ENCODE data around the gene RCN1. TPM values are rescaled to one million over a fixed set of nuclear protein-coding genes. Genes with fewer than 3 reads are reported as not detected.

The RCN1 gene
- total and polyA plus RNA-seq, 2 experiments from 2014 or later, result 534 to 557 TPM

DNA sequence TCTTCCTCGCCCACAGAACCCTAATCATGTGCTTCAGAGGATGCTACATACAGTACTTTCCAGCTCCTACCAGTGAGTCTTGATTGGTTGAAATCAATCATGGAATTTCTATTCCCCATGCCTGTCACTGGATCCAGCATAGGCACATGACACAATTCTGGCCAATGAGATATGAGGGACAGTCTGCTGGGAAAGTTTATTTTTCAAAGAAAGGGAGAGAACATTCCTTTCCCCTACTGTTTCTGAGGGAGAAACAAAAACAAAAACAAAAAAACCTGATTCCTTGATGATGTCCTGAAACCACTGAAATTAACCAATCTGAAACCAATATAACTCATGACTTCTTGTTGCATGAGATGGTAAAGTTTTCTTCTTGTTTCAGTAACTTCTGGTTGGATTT is 3.3 kb upstream of the RCN1 start:
- in situ Hi-C loops (cut with MboI), result no loop called here
- Histone ChIP-seq H4K20me1 (ENCODE audit: insufficient read depth) (no peaks in the 10 kb centered on the region), H3K79me2 (ENCODE audit: insufficient read depth) (peaks cover 13% of the 10 kb centered on the region), H3K27me3 (replicated peaks; ENCODE audit: insufficient read depth) (no peaks in the 10 kb centered on the region), H3K9me3 (ENCODE audit: low read depth) (no peaks in the 10 kb centered on the region), H3F3A (ENCODE audit: insufficient read depth) (peaks cover 39% of the 10 kb centered on the region), H3K9ac (peak overlapping the region; percentile 48), H3K27ac (peak overlapping the region; percentile 82), H3K4me1 (ENCODE audit: insufficient read depth) (peaks cover 29% of the 10 kb centered on the region), H3K4me3 (peak overlapping the region; percentile 52), H3K36me3 (ENCODE audit: low read depth) (no peaks in the 10 kb centered on the region), H3K4me2 (ENCODE audit: unreplicated experiment) (peak overlapping the region; percentile 73), H2AFZ (0 out of 2 replicates have a peak overlapping the region, but pooled peaks have one; percentile 23), H3K9me2 (ENCODE audit: insufficient read depth) (no peaks in the 10 kb centered on the region)
- WGBS, 2 experiments (ENCODE audit: low coverage in 1 of 2, low lambda C conversion rate in 2 of 2, missing lambda C conversion rate in 2 of 2), result 93 to 100% methylated on average over 1 of the region's 1 CpG
- TF ChIP-seq EZH2phosphoT487 (IDR thresholded peaks at IDR 0.05; ENCODE audit: insufficient read depth, low read depth) (no peak), EZH2 (IDR thresholded peaks at IDR 0.05; ENCODE audit: insufficient read depth, poor library complexity, severe bottlenecking) (no peak)
- peak; percentile 55 for DNase-seq

DNA sequence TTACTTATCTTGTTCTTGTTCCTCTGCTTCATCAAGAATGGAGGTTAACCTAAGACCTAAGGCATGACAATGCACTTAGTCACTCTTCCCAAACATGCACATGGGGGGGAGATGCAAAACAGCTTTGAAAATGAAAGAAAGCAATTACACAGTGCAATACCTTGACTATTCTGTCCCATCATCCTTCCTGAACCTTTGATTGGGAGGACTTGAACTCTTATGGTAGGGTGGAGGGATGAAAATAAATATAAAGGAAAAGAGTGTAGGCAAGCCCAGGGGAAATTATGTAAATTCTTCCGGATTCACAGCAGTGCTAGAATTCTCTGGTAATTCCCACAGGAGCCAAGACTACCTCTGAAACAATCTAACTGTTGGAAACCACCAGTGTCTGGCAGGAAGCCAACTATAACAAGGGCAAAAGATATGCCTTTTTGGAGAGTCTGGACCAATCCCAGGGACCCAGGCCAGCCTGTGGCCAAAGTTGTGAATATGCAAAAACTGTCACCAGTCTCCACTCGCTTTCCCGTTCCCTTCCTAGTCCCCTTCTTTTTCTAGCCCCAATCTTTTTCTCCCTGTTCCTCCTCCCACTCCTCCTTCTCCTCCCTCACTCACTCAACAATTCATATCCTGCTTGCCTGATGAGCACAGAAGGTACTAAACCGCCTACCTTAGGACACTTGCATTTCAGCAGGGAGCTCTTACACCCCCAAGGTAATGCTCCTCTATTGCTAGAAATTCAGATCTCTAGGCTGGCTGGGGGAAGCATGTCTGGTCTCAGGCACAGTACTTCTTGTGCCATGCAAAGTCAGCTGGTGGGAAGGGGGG is 2.5 kb upstream of the RCN1 start:
- H3K27me3 ChIP-seq (replicated peaks; ENCODE audit: insufficient read depth), result no peaks in the 10 kb centered on the region
- 41 to 44% methylated on average over 4 of the region's 4 CpGs for WGBS, 2 experiments (ENCODE audit: low coverage in 1 of 2, low lambda C conversion rate in 2 of 2, missing lambda C conversion rate in 2 of 2)
- H3K9me2 ChIP-seq (ENCODE audit: insufficient read depth), result no peaks in the 10 kb centered on the region
- TF ChIP-seq EZH2phosphoT487 (IDR thresholded peaks at IDR 0.05; ENCODE audit: insufficient read depth, low read depth), result no peak
- peak overlapping the region; percentile 82 for H3K27ac ChIP-seq
- H3K36me3 ChIP-seq (ENCODE audit: low read depth), result no peaks in the 10 kb centered on the region
- peak overlapping the region; percentile 73 for H3K4me2 ChIP-seq (ENCODE audit: unreplicated experiment)
- H3F3A ChIP-seq (ENCODE audit: insufficient read depth), result peaks cover 41% of the 10 kb centered on the region
- H3K9ac ChIP-seq, result peak overlapping the region; percentile 48
- no peaks in the 10 kb centered on the region for H3K9me3 ChIP-seq (ENCODE audit: low read depth)
- H2AFZ ChIP-seq, result 0 out of 2 replicates have a peak overlapping the region, but pooled peaks have one; percentile 23
- H4K20me1 ChIP-seq (ENCODE audit: insufficient read depth), result no peaks in the 10 kb centered on the region
- in situ Hi-C loops (cut with MboI), result no loop called here
- H3K4me1 ChIP-seq (ENCODE audit: insufficient read depth), result peaks cover 36% of the 10 kb centered on the region
- DNase-seq, result peak; percentile 86
- H3K79me2 ChIP-seq (ENCODE audit: insufficient read depth), result peaks cover 21% of the 10 kb centered on the region
- peak overlapping the region; percentile 52 for H3K4me3 ChIP-seq

DNA sequence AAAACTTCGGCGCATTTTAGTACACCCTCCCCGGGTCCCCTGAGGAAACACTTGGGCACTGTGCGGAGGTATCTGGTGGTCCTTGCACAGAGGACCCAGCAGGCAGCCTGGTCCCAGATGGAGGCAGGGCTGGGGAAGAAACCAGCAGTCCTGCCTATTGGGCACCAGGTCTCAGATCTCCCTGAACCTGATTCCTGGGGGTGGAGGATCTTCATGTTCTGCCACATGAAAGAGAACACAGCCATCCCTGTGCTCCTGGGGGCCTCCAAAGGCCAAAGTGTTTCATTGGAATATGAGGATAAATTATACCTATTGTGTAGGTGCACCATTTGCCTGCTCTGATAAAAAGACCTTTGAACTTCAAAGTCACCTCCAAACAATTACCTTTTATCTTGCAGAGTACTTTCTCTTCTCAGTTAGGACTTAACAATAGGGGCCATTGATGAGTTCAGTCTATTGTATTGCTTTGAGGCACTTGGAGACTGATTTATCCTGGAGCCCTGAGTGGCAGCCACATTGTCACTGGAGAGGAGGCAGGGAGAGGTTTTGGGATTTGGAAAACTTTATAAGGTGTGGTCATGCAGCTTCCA is 1.8 kb downstream of the RCN1 start:
- Histone ChIP-seq H3K27ac (peak overlapping the region; percentile 92), H3K36me3 (ENCODE audit: low read depth) (peaks cover 11% of the 10 kb centered on the region), H3K4me3 (peak overlapping the region; percentile 85), H3K27me3 (replicated peaks; ENCODE audit: insufficient read depth) (no peaks in the 10 kb centered on the region), H3K9me2 (ENCODE audit: insufficient read depth) (no peaks in the 10 kb centered on the region), H2AFZ (no peak overlapping the region), H4K20me1 (ENCODE audit: insufficient read depth) (peaks cover 22% of the 10 kb centered on the region; the same call in 1 of the 2 replicates), H3K9ac (peak overlapping the region; percentile 97), H3K4me1 (ENCODE audit: insufficient read depth) (peaks cover 38% of the 10 kb centered on the region), H3K79me2 (ENCODE audit: insufficient read depth) (peaks cover 64% of the 10 kb centered on the region), H3F3A (ENCODE audit: insufficient read depth) (peaks cover 61% of the 10 kb centered on the region), H3K9me3 (ENCODE audit: low read depth) (no peaks in the 10 kb centered on the region), H3K4me2 (ENCODE audit: unreplicated experiment) (peak overlapping the region; percentile 86)
- TF ChIP-seq EZH2phosphoT487 (IDR thresholded peaks at IDR 0.05; ENCODE audit: insufficient read depth, low read depth) (no peak), EZH2 (IDR thresholded peaks at IDR 0.05; ENCODE audit: insufficient read depth, poor library complexity, severe bottlenecking) (no peak)
- peak; percentile 28 for DNase-seq
- 7 to 15% methylated on average over 4 of the region's 4 CpGs for WGBS, 2 experiments (ENCODE audit: low coverage in 1 of 2, low lambda C conversion rate in 2 of 2, missing lambda C conversion rate in 2 of 2)
- in situ Hi-C loops (cut with MboI), result no loop called here

DNA sequence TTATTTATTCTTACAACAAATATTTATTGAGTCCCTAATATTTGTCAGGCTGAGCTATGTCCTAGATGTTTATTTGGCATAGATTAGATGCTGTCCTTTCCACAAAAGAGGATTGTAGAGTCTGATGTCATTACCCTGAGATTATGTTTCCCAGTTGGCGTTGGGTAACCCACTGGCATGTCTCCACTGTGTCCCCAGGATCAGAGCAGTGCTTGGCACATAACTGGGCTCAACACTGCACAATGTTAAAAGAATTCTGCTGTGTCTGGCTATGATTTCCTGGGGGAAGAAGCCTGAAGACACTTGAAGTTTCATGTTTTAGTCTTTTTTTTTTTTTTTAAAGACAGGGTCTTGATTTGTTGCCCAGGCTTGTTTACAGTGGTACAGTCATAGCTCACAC is 4.0 kb downstream of the RCN1 start:
- no peak overlapping the region for H3K9ac ChIP-seq
- H4K20me1 ChIP-seq (ENCODE audit: insufficient read depth), result peaks cover 23% of the 10 kb centered on the region; the same call in 1 of the 2 replicates
- H3K79me2 ChIP-seq (ENCODE audit: insufficient read depth), result peaks cover 87% of the 10 kb centered on the region
- peaks cover 22% of the 10 kb centered on the region for H3K4me1 ChIP-seq (ENCODE audit: insufficient read depth)
- H3K4me3 ChIP-seq, result no peak overlapping the region
- no peak overlapping the region for H2AFZ ChIP-seq
- in situ Hi-C loops (cut with MboI), result no loop called here
- WGBS, 2 experiments (ENCODE audit: low coverage in 1 of 2, low lambda C conversion rate in 2 of 2, missing lambda C conversion rate in 2 of 2), result 10 to 14% methylated on average over 1 of the region's 1 CpG
- peaks cover 33% of the 10 kb centered on the region for H3K36me3 ChIP-seq (ENCODE audit: low read depth)
- no peaks in the 10 kb centered on the region for H3K9me3 ChIP-seq (ENCODE audit: low read depth)
- no peaks in the 10 kb centered on the region for H3K9me2 ChIP-seq (ENCODE audit: insufficient read depth)
- TF ChIP-seq EZH2 (IDR thresholded peaks at IDR 0.05; ENCODE audit: insufficient read depth, poor library complexity, severe bottlenecking) (no peak), EZH2phosphoT487 (IDR thresholded peaks at IDR 0.05; ENCODE audit: insufficient read depth, low read depth) (no peak)
- no peaks in the 10 kb centered on the region for H3K27me3 ChIP-seq (replicated peaks; ENCODE audit: insufficient read depth)
- H3F3A ChIP-seq (ENCODE audit: insufficient read depth), result peaks cover 38% of the 10 kb centered on the region
- H3K27ac ChIP-seq, result peak overlapping the region; percentile 6; the same call in 1 of the 2 replicates
- DNase-seq, result peak; percentile 49
- no peak overlapping the region for H3K4me2 ChIP-seq (ENCODE audit: unreplicated experiment)
